Left renal cortex interstitium (tissue), 4 donors: ENCODE data around the gene GPR87. TPM values are rescaled to one million over a fixed set of nuclear protein-coding genes. Genes with fewer than 3 reads are reported as not detected.

Source experiments
- DNase-seq, 4 donors: peaks; one replicate each; pipeline ENCODE4 v3.0.0-alpha.2; 2013; ENCODE audit warnings: low read depth in 4 of 4, low spot score in 2 of 4, missing footprints in 1 of 4
- polyA plus RNA-seq, 4 donors: library from polyadenylated mRNA; unstranded; fragments of 120-200 nt; gene quantifications; one replicate each; pipeline ENCODE4 v1.2.1, GENCODE V29; 2013; ENCODE audit not compliant: insufficient read length in 4 of 4

The GPR87 gene
- polyA plus RNA-seq, 4 donors: 0.08 to 0.23 (median 0.14) TPM; not detected in 1

- DNase-seq: no peak
These were observed 2.4 kb upstream of the GPR87 start for GRCh38 chr3:151318991-151319390.

- DNase-seq: no peak
These were observed 1.7 kb upstream of the GPR87 start for GRCh38 chr3:151318313-151318712.

GRCh38 chr3:151315846-151316245 is 774 bp downstream of the GPR87 start:
- no peak for DNase-seq

GRCh38 chr3:151315136-151315535 is 1.5 kb downstream of the GPR87 start:
- DNase-seq: no peak

- no peak for DNase-seq
These were observed 2.0 kb downstream of the GPR87 start for GRCh38 chr3:151314593-151314992.

GRCh38 chr3:151314137-151314536 is 2.5 kb downstream of the GPR87 start:
- no peak for DNase-seq

- DNase-seq: no peak
These were observed 3.6 kb downstream of the GPR87 start for GRCh38 chr3:151312972-151313371.

GRCh38 chr3:151309566-151309965 is 7.1 kb downstream of the GPR87 start:
- no peak for DNase-seq

- no peak for DNase-seq
These were observed 8.8 kb downstream of the GPR87 start for GRCh38 chr3:151307583-151308488.

- DNase-seq: no peak
These were observed 9.5 kb downstream of the GPR87 start for GRCh38 chr3:151307131-151307530.

- DNase-seq: no peak
These were observed 10.3 kb downstream of the GPR87 start for GRCh38 chr3:151306168-151306810.

GRCh38 chr3:151305775-151306151 is 10.9 kb downstream of the GPR87 start:
- DNase-seq: no peak

- no peak for DNase-seq
These were observed 11.4 kb downstream of the GPR87 start for GRCh38 chr3:151305060-151305774.

- no peak for DNase-seq
These were observed 12.9 kb downstream of the GPR87 start for GRCh38 chr3:151303751-151304150.

GRCh38 chr3:151301787-151302186 is 14.8 kb downstream of the GPR87 start:
- no peak for DNase-seq

- no peak for DNase-seq
These were observed 16.1 kb downstream of the GPR87 start for GRCh38 chr3:151300539-151300938.

- no peak for DNase-seq
These were observed 17.6 kb downstream of the GPR87 start for GRCh38 chr3:151299006-151299405.

GRCh38 chr3:151297429-151297828 is 19.2 kb downstream of the GPR87 start:
- DNase-seq: no peak

- DNase-seq: no peak
These were observed 20.4 kb downstream of the GPR87 start for GRCh38 chr3:151296226-151296625.

- no peak for DNase-seq
These were observed 23.5 kb downstream of the GPR87 start for GRCh38 chr3:151293127-151293526.

- DNase-seq: no peak
These were observed 25.9 kb downstream of the GPR87 start for GRCh38 chr3:151290673-151291072.
